Parathyroid adenoma (tissue), 2 donors: Measurements from ENCODE around the gene PTGDS.

Experiments
- H2AFZ ChIP-seq: fragments of 300-600 bp; sonication (generic); one replicate; pipeline ENCODE4 v1.7.0; 2017; ENCODE audit warnings: antibody characterized with exemption, mild to moderate bottlenecking
- H3K27ac ChIP-seq: fragments of 300-600 bp; sonication (generic); one replicate; pipeline ENCODE4 v1.7.0; 2017
- H3K27me3 ChIP-seq: fragments of 300-600 bp; sonication (generic); one replicate; pipeline ENCODE4 v1.7.0; 2017; ENCODE audit warnings: low read length; ENCODE audit not compliant: control insufficient read depth, insufficient read depth
- H3K36me3 ChIP-seq: fragments of 300-600 bp; sonication (generic); one replicate; pipeline ENCODE4 v1.7.0; 2017; ENCODE audit warnings: low read length; ENCODE audit not compliant: control insufficient read depth, insufficient read depth
- H3K4me1 ChIP-seq: fragments of 300-600 bp; sonication (generic); one replicate; pipeline ENCODE4 v1.7.0; 2017; ENCODE audit warnings: control low read depth
- H3K4me2 ChIP-seq: fragments of 300-600 bp; sonication (generic); one replicate; pipeline ENCODE4 v1.7.0; 2017; ENCODE audit warnings: low read length
- H3K4me3 ChIP-seq: fragments of 300-600 bp; sonication (generic); one replicate; pipeline ENCODE4 v1.7.0; 2017; ENCODE audit warnings: low read depth, low read length
- H3K79me2 ChIP-seq: fragments of 300-600 bp; sonication (generic); one replicate; pipeline ENCODE4 v1.7.0; 2017; ENCODE audit warnings: control low read depth
- H3K9ac ChIP-seq: fragments of 300-600 bp; sonication (generic); one replicate; pipeline ENCODE4 v1.7.0; 2017; ENCODE audit warnings: mild to moderate bottlenecking
- H3K9me3 ChIP-seq: fragments of 300-600 bp; sonication (generic); one replicate; pipeline ENCODE4 v1.7.0; 2017; ENCODE audit warnings: low read length; ENCODE audit not compliant: control insufficient read depth
- CTCF ChIP-seq: fragments of 300-600 bp; sonication (generic); IDR thresholded peaks from one replicate; pipeline ENCODE4 v1.7.0; 2017; ENCODE audit warnings: antibody characterized with exemption, mild to moderate bottlenecking
- donor health status: primary hyperparathyroidism.

The PTGDS gene

DNA sequence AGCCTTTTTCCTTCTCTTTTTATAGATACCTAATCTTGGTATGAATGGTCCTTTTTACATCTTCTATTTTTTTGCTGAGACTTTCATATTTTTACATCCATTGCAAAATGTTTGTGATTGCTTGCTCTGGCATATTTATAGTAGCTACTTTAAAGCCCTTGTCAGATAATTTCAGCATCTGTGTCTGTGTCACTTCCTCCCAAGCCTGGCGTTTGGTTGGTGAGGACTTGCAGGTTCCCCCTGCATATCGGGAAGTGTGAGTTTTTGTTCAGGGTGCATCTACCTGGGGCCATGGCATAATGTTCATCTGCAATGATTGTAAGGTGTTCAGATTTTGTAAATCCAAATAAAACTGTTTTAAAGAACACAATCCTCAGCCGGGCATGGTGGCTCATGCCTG, 41.7 kb upstream of the PTGDS start:
- Histone ChIP-seq H3K9me3 (no peaks in the 10 kb centered on the region), H3K4me2 (no peak overlapping the region), H3K27me3 (no peaks in the 10 kb centered on the region), H2AFZ (no peak overlapping the region), H3K27ac (no peak overlapping the region), H3K4me1 (no peaks in the 10 kb centered on the region), H3K79me2 (no peaks in the 10 kb centered on the region), H3K4me3 (no peak overlapping the region), H3K36me3 (no peaks in the 10 kb centered on the region), H3K9ac (no peak overlapping the region)
- no peak for TF ChIP-seq CTCF

DNA sequence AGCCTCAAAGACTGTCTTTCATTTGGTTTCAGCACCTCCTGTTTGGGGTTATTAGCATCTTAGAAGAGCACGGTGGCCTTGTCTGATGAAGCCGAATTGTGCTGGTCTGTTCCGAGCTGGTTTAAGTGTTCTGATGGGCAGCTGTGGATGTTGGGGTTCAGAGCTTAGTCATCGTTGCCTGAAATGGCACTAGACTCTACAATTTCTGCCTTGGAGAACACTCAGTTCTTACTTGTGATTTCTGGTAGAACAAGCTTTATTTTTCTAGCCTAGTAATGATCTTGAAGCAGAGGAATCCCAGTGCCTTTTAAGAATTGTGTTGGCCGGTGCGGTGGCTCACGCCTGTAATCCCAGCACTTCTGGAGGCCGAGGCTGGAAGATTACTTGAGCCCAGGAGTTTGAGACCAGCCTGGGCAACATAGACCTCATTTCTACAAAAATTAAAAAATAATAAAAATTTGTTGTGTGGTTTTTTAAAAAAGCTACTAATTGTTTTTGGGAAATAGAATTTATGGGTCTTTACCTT, 40.6 kb upstream of the PTGDS start:
- no peak overlapping the region for H3K9ac ChIP-seq
- H3K79me2 ChIP-seq: no peaks in the 10 kb centered on the region
- no peaks in the 10 kb centered on the region for H3K4me1 ChIP-seq
- H2AFZ ChIP-seq: no peak overlapping the region
- H3K4me2 ChIP-seq: no peak overlapping the region
- H3K4me3 ChIP-seq: no peak overlapping the region
- H3K27ac ChIP-seq: no peak overlapping the region
- no peaks in the 10 kb centered on the region for H3K27me3 ChIP-seq
- no peak for TF ChIP-seq CTCF
- no peaks in the 10 kb centered on the region for H3K36me3 ChIP-seq
- H3K9me3 ChIP-seq: no peaks in the 10 kb centered on the region

- H2AFZ ChIP-seq: no peak overlapping the region
- H3K9me3 ChIP-seq: no peaks in the 10 kb centered on the region
- H3K79me2 ChIP-seq: no peaks in the 10 kb centered on the region
- H3K27ac ChIP-seq: no peak overlapping the region
- H3K36me3 ChIP-seq: no peaks in the 10 kb centered on the region
- no peaks in the 10 kb centered on the region for H3K4me1 ChIP-seq
- no peaks in the 10 kb centered on the region for H3K27me3 ChIP-seq
- H3K4me3 ChIP-seq: no peak overlapping the region
- H3K4me2 ChIP-seq: no peak overlapping the region
- H3K9ac ChIP-seq: no peak overlapping the region
- TF ChIP-seq CTCF: no peak
These were observed 39.9 kb upstream of the PTGDS start for GRCh38 chr9:136937186-136938001.

- Histone ChIP-seq H3K4me1 (peaks cover 3% of the 10 kb centered on the region), H3K36me3 (no peaks in the 10 kb centered on the region), H3K79me2 (no peaks in the 10 kb centered on the region), H2AFZ (no peak overlapping the region), H3K4me2 (no peak overlapping the region), H3K27me3 (no peaks in the 10 kb centered on the region), H3K27ac (no peak overlapping the region), H3K9ac (no peak overlapping the region), H3K9me3 (no peaks in the 10 kb centered on the region), H3K4me3 (no peak overlapping the region)
- TF ChIP-seq CTCF: no peak
These were observed 37.8 kb upstream of the PTGDS start for GRCh38 chr9:136939431-136939995.
